GM21390 (cell line): ENCODE results near the gene MSI1.
A peak's percentile ranks its signal among the peaks of the same experiment; 100 is the strongest.

Experiments
- ATAC-seq: cut with Tn5 transposase; IDR thresholded peaks from one replicate; pipeline ENCODE4 v1.9.1; 2021; ENCODE audit not compliant: unreplicated experiment

Gene MSI1

GRCh38 chr12:120328228-120328627, 40.7 kb downstream of the MSI1 start:
- no peak for ATAC-seq

GRCh38 chr12:120327593-120327992, 41.4 kb downstream of the MSI1 start, which contains the start of gene PLA2G1B:
Gene PLA2G1B, minus strand, starts transcription at chr12:120327779. Its CDS starts 26 bp downstream, at chr12:120327753.
- ATAC-seq, result no peak

- no peak for ATAC-seq
Measured at GRCh38 chr12:120324841-120325417, 44.0 kb downstream of the MSI1 start.

GRCh38 chr12:120323772-120324171, 45.2 kb downstream of the MSI1 start:
- no peak for ATAC-seq

- no peak for ATAC-seq
Measured at GRCh38 chr12:120321382-120322202, 47.4 kb downstream of the MSI1 start.

GRCh38 chr12:120317224-120318105, 51.5 kb downstream of the MSI1 start:
- ATAC-seq, result peak; percentile 98

GRCh38 chr12:120316798-120317223, 52.2 kb downstream of the MSI1 start:
- ATAC-seq, result no peak

- ATAC-seq, result no peak
Measured at GRCh38 chr12:120314220-120314619, 54.7 kb downstream of the MSI1 start.

- ATAC-seq, result peak; percentile 100
Measured at GRCh38 chr12:120301962-120302815, 66.8 kb downstream of the MSI1 start, which contains the start of gene SIRT4. Gene SIRT4, plus strand, starts transcription at chr12:120302321. Its CDS starts 1,241 bp downstream, at chr12:120303562.

GRCh38 chr12:120292661-120293531, 76.1 kb downstream of the MSI1 start, which contains the start of gene RNU4-1:
Gene RNU4-1, minus strand, starts transcription at chr12:120293237.
- ATAC-seq, result peak; percentile 58

- ATAC-seq, result no peak
Measured at GRCh38 chr12:120292411-120292660, 76.6 kb downstream of the MSI1 start.
